HG02938 (cell line): ENCODE results near the gene RPRD1A.
"Not testable (repeated sequence)": the region's sequence is repeated elsewhere in the genome, so short reads cannot be mapped to it uniquely, and the experiment has no call there.

Experiments
- ATAC-seq: cut with Tn5 transposase; IDR thresholded peaks from one replicate; pipeline ENCODE4 v1.9.1; 2021; ENCODE audit warnings: mild to moderate bottlenecking, moderate library complexity; ENCODE audit not compliant: unreplicated experiment

RPRD1A gene

GRCh38 chr18:35972197-35973000, 95.0 kb downstream of the RPRD1A start, which contains the start of gene RMP24:
Gene RMP24 (plus strand): TSS chr18:35972679.
- ATAC-seq, result peak; percentile 86

DNA sequence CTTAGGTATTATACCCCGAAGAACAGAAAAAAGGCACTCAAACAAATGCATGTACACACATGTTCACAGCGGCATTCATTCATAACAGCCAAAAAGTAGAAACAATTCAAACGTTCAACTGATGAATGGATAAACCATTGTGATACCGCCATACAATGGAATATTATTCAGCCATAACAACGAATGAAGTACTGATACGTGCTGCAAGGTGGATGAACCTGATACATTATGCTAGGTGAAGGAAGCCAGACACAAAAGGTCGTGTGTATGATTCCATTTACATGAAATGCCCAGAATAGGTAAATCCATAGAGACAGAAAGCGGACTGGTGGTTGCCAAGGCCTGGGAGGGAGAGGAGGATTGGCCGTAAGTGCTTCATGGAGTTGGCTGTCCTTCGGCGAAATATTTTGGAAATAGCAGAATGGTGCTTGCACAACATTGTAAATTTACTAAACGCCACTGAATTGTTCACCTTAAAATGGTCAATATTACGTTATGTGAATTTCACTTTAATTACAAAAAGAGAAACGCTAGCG, 95.6 kb downstream of the RPRD1A start:
- ATAC-seq, result peak; percentile 3

- ATAC-seq, result no peak
Measured at GRCh38 chr18:35969676-35970075, 97.7 kb downstream of the RPRD1A start.

DNA sequence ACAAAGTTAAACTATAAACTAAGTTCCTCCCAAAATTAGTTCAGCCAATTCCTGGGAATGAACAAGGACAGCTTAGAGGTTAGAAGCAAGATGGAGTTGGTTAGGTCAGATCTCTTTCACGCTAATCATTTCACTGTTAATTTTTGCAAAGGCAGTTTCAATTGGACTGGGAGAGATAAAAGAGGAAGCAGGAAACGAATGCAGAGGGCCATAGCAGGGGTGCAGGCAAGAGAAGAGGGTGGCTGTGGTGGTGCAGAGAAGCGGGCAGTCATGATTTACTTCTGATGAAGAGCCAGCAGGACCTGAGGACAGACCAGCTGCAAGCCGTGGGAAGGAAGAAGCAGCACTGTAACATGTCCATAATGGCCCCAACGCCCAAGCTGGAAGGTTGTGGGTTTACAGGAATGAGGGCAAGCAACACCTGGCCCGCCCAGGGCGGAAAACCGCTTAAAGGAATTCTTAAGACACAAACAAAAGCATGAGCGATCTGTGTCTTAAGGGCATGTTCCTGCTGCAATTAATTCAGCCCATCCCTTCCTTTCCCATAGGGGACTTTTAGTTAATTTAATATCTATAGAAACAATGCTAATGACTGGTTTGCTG, 99.0 kb downstream of the RPRD1A start:
- no peak for ATAC-seq

DNA sequence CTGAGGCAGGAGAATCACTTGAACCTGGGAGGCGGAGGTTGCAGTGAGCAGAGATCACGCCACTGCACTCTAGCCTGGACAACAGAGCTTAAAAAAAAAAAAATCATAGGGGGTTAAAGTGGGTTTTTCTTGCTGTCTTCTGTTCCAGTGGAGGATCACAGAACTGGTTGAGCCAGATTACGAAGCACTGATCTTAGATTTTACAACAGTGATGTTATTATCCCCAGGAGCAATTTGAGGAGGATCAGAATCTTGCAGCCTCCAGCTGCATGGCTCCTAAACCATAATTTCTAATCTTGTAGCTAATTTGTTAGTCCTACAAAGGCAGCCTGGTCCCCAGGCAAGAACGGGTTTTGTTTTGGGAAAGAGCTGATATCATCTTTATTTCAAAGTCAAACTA, 99.5 kb downstream of the RPRD1A start:
- ATAC-seq, result not testable (repeated sequence)

GRCh38 chr18:35964319-35964718, 103.0 kb downstream of the RPRD1A start:
- ATAC-seq, result no peak

DNA sequence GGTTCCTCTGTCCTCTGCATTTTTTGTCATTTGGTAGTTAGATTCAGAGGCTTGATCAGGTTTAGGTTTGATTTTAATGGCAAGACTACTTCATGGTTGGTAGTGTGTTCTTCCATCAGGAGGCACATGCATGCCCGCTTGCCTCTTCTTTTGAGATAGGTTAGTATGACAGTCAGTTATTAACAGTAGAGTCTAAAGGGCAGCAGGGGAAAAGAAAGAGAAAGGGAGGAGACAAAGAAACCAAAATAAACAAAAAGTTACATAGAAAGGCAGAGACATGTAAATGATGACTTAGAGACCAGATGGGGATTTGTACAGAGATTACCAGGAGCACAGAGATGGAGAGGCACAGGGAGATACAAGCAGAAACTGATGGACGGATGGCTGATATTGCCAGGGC, 105.0 kb downstream of the RPRD1A start:
- ATAC-seq, result no peak

- no peak for ATAC-seq
Measured at GRCh38 chr18:35956226-35956625, 111.1 kb downstream of the RPRD1A start.

DNA sequence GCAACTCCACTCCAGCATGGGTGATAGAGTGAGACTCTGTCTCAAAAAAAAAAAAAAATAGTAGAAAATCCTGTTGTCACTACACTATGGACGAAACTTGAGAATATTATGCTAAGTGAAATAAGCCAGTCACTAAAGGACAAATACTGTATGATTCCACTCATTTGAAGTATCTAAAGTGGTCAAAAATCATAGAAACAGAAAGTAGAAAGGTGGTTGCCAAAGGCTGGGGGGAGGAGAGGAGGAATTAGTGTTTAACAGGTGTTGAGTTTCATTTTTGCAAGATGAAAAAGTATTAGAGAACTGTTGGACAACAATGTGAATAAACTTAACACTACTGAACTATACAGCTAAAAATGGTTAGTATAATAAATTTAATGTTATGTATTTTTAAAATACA, 113.7 kb downstream of the RPRD1A start:
- peak; percentile 67 for ATAC-seq

DNA sequence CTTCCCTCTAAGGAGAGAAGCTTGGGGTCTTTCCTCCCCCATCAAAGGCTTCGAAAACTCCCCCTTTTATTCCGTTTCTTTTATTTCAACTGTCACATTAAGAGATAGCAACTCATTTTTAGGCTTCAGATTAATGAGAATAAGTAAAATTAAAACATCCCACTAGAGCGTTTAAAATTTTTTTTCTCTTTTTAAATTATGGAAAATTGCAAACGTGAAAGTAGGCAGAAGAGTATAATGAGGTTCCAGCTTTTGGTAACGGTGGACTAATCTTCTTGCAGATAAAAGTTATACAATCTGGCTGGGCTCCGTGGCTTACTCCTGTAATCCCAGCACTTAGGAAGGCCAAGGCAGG, 116.8 kb downstream of the RPRD1A start:
- ATAC-seq, result no peak

GRCh38 chr18:35949903-35950627, 117.3 kb downstream of the RPRD1A start:
- ATAC-seq, result peak; percentile 76

GRCh38 chr18:35949090-35949489, 118.3 kb downstream of the RPRD1A start:
- ATAC-seq, result no peak

DNA sequence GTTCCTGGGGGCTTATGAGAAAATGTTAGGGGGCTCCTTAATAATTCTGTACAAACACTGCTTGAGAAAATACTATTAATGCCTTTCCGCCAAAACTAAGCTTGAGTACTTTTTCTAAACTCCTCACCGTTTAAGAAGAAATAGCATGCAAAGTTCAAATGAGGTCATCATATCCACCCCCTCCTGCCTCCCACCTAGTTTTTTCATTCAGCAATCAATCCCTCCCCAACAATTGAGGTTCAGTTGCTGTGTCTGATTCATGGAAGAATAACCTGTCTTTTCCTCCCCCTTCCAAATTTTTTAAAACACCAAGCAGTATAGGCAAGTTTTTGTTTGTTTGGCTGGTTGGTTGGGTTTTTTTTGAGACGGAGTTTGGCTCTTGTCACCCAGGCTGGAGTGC, 119.3 kb downstream of the RPRD1A start:
- ATAC-seq, result no peak

DNA sequence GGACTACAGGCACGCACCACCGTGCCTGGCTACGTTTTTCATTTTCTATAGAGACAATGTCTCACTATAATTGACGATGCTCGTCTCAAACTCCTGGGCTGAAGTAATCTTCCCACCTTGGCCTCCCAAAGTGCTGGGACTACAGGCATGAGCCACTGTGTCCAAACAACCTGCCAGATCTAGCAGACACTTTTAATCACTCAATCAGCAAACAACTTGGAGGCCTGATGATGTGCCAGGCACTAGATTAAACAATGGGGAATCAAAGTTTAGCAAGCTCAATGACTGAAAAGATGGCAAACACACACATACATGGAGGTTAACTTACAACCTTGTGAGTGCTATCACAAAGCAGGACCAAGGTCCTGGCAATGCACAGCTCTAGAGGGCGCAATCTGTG, 124.7 kb downstream of the RPRD1A start:
- no peak for ATAC-seq

DNA sequence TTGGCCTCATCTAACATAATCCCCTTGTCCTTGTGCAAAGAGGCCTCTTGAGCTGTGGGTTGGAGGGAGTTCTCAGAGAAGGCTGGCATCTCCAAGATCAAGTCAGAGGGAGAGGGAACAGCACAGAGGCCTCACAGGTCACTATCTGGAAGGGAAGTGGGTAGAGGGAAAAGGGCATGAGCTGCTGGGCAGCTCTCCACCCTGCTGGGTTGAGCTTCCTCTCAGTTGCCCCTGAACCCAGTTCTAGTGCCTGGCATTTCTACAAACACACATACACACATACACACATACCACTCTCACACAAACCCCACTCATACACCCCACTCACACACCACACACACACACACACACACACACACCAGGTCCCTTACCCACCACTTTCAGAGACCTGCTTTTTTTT, 125.2 kb downstream of the RPRD1A start:
- no peak for ATAC-seq

DNA sequence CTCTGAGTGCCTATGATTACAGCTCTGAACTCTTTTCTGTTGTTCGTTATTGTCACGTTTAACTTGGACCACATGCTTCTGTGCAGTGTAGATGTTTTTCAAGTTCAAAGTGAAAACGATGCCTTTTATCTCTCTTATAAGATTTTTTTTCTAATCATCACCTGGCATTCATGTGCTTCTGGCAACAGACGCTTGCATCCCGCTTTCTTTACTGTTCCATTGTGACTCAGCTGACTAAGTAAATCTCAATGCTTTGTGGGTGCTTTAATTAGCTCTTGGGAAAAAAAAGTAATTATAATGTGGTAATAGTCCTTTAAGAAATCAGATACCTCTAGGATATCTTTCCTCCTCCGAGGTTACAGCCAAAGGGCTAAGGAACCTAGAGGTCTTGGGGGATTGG, 126.1 kb downstream of the RPRD1A start:
- ATAC-seq, result no peak
